Activated gamma-delta T cell treated with anti-CD3 and anti-CD28 coated beads, Interleukin-2, amount 50 U/mL, for 16 hours (primary cell): ENCODE data around the gene CATSPERB.
"Not testable (repeated sequence)": the region's sequence is repeated elsewhere in the genome, so short reads cannot be mapped to it uniquely, and the experiment has no call there.

Experiments
- DNase-seq: peaks from one replicate; pipeline ENCODE4 v3.0.0-alpha.2; 2020; ENCODE audit warnings: low read depth

The CATSPERB gene

GRCh38 chr14:91731986-91732385 lies at the start of gene CATSPERB:
TSS of gene CATSPERB (minus strand) at chr14:91732086. CDS start at chr14:91729479, 2,607 bp downstream.
- no peak for DNase-seq

DNA sequence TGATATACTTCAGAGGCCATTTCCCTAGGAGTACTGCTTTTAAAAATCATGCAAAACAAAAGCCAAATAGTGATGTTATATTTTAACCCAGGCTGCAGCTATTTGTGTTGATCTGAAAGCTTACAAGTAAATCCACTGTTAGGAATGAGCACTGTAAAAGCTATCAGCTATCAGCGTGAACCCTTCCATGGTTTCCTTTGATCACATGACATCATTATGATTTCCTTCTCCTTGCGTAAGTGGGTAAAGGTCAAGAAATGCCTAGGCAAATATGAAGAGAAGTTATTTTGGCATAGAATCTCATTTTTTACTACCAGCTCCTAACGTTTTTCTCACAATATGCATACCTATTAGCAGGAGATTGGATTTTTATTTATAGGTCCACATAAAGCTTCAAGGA lies 48.6 kb upstream of the CATSPERB start:
- no peak for DNase-seq

- DNase-seq, result no peak
These were observed 46.3 kb upstream of the CATSPERB start for GRCh38 chr14:91778217-91778616.

DNA sequence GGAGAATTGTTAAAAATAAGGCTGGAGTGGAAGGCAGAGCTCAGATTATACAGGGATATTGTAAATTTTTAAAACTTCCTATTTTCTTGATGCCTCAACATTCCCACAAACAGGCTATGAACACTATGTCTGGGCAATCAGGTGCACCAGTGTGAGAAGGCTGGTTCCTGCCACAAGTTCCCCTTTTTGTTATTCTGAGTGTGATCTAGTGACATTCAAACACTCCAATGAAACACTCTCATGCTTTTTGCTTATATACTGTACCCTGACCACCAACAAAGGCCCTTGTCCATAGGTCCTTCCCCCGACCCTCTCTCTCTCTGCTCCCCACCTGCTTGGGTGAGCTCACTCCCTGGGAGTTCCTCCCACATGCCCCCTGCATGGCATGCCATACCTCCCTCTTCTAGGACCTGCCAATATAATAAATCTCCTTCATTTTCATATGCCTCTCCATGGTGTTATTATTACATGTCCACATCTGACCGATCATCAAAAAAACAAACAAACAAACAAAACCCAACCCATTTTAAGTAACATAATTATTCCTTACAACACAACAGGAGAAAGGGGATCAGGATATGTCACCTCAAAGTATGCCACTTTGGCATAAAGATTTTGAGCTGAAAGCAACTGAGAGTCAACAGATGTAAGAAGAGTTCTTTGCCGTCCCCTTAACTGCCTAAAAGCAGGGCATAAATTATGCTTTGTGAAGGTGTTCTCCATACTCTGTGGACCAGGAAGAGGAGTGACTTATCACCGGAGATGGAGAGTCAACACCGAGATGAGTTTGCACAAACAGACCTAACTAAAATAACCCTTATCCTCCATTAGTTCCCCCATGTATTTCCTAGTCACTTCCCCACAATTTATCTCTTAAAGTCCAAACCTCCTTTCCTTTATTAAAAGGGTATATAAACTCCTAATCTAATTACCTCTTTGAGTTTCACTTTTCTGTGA lies 42.5 kb upstream of the CATSPERB start:
- DNase-seq, result no peak

DNA sequence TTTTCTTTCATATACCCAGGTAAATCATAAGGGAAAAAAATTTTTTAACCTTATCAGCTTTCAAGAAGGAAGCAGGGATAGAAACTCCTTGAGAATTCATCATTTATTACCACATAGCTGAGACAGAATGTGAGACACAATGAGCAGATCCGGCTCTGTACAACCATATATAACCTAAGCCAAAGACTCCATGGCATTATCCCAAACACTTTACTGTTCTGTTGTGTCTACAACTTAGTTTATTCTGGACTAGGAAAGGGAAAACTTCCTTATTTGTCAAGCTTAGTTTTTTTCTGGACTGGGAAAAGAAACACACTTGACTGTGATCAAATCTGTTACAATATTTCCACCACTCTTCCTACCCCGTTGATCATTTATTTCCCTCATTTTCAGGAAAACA lies 38.3 kb upstream of the CATSPERB start:
- no peak for DNase-seq

DNA sequence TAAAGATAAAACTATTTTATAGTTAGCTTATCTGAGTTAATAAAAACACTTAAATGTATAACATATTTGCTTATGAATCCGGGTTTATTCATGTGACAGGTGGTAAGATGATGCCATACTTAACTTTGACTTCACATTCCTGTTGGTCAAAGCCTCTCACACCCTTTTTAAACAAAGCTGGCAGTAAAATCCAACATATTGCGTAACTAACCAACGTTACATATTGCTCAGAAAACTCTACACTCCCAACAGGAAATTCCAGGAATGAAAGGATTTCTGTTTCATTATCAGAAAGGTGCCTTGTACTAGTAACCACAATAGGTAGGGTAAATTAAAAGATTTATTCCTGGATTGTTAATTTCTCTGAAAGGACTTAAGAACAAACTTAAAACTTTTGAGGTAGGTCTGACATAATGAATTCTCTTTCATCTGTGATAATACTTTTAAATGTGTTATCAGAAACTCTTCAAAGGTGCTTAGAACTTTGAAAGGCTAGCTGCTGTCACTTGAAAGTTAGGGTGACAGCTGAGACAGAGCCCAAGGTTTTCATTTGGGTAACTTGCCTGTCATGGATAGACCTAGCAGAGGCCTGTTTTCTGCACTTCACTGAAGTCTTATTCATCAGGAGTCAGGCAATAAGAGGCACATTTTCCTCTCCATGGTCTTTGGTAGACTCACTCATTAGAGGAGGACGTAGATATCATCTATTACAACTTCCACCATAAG lies 23.8 kb upstream of the CATSPERB start:
- DNase-seq, result no peak

DNA sequence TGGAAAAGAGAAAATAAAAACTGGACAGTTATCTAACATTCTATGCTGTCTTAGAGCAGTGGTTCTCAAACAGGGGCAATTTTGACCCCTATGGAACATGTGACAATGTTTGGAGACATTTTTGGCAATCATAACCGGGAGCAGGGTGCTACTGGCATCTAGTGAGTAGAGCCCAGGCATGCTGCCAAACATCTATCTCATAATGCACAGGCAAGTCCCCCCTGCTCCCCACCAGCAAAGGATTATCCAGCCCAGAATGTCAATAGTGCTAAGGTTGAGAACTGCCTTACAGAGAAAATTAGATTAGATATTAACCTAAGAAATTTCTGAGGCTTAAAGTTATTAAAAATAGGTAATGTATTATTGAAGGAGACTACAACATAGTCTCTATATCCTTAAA lies 22.9 kb upstream of the CATSPERB start:
- DNase-seq, result no peak

- no peak for DNase-seq
These were observed 22.3 kb upstream of the CATSPERB start for GRCh38 chr14:91754185-91754584.

DNA sequence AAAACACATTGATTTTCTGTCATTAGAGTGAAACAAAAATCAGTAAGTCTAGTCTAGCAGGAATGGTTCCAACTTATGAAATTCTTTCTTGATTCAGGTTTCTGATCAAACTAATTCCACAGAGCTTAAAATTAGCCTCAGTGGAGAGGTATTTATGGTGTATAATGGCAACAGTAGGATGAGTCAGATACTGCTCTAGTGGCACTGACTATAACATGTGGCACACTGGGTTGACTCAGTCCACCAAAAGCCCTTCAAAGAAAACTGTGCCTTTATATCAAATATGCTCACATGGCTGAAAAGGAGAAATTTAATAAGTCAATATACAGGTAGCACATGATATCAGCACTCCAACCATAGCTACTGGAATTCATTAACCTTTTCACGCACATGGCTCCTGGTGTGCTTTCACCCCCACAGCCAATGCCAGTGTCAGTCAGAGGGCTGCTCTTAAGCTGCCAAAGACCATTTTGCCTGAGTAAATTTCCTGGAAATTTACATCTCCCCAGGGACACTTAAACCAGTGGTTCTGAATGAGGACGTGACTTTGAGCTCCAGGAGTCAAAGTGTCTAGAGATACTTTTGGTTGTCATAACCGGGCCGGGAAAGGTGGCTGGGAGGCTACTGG lies 21.7 kb upstream of the CATSPERB start:
- DNase-seq, result no peak

GRCh38 chr14:91752961-91753360 lies 21.1 kb upstream of the CATSPERB start:
- DNase-seq, result no peak

DNA sequence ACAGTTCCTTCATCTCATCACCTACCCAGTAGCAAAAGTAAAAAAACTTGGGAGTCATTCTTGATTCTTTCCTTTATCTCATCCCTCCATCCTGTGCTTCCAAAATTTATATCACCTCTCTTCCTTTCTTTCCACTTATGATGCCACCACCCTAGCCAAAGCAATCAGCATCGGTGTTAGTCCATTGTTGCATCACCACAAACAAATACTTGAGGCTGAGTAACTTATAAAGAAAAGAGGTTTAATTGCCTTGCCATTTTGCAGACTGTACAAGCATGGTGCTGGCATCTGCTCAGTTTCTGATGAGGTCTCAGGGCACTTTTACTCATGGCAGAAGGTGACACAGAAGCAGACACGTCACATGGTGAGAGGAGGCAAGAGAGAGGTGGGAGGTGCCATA lies 19.8 kb upstream of the CATSPERB start:
- no peak for DNase-seq

DNA sequence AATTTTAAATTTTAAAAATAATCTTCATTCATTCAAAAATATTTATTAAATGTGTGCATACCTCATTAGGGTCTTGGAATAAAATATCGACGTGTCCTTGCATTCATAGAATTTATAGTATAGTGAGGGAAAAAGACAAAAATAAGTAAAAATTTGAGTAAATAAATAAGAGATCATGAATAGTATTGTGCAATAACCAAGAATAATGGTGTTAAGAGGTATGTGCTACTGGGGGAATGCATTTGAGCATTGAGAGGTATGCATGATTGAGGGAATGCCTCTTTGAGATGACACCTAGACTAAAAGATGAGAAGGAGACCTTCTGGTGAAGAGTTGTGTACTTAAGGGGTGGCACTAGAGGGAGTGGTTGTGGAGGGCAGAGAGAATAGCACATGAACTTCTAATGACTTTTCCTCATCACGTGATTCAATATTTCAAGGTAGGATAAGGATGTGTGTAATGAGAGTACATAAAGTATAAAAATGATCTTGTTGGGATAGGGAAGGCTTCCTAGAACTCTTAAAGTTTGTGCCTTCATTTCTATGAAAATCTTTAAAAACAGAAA lies 18.8 kb upstream of the CATSPERB start:
- no peak for DNase-seq

DNA sequence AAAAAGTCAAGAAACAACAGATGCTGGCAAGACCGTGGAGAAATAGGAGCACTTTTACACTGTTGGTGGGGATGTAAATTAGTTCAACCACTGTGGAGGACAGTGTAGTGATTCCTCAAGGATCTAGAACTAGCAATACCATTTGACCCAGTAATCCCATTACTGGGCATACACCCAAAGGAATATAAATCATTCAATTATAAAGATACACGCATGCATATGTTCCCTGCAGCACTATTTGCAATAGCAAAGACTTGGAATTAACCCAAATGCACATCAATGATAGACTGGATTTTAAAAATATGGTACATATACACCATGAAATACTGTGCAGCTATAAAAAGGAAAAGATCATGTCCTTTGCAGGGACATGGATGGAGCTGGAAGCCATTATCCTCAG lies 18.0 kb upstream of the CATSPERB start:
- no peak for DNase-seq

- DNase-seq, result no peak
These were observed 16.2 kb upstream of the CATSPERB start for GRCh38 chr14:91748049-91748448.

DNA sequence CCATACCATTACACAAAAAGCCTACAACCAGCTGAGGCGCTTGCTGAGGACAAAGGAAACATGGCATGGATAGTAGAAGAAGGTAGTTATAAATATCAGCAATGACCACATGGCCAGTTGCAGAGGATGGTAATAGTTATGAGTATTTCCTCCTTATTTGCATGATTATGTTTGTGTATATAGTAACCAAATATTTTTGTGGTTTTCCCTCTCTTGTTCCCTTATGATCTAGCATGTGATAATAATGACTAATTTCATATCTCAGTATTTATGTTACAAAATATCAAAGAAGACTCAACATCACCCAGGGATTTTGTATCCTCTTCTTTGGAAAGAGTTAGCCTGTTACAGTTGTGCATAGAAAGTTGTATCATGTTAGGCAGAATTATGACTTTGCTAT lies 13.5 kb upstream of the CATSPERB start:
- DNase-seq, result no peak

DNA sequence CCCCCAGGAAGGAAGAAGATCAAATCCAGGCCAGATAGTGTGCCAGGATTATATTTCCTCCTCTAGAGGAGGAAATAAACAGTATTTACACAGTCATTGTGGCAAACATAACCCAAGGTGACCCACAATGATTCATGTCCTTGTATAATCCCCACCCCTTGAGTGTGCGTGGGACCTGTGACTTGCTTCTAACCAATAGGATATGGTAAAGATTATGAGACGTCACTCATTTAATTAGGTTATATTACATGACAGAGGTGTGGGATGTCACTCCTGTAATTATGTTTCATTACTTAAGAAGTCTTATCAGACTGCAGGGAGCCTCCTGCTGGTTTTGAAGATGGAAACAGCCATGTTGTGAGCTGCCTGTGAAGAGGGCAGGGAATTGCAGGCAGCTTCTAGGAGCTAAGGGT lies 12.2 kb upstream of the CATSPERB start:
- DNase-seq, result no peak

GRCh38 chr14:91743305-91743653 lies 11.4 kb upstream of the CATSPERB start:
- DNase-seq, result no peak

DNA sequence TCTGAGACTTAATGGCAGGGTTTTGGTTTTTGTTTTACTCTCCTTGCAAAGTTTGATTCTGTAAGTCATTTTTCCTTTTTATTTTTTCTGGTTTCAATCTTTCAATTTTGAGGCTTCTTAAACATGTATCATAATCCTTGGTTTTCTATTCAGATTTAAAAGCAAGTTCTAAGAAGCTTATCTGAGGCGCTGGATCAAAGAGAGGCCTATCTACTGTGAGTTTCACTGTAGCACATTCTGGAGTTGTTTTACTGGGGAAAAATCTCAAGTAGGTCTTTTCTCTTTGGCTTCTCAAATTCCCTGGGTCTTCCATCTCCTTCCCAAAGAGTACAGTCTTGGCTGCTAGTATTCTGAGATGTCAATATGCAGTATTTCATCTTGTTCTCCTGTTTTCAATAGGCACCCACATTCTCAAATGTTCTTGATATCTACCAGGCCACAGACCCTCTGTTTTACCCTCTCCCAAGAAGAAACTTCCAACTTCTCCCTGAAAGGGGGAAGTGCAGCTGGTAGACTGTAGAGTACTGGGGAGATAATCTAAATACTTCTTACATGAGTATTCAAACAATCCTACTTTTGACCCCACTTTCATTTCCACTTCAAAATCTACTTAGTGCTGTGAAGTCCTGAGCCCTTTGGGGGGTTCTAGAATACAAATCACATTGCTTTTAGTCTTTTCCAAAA lies 10.9 kb upstream of the CATSPERB start:
- no peak for DNase-seq

- DNase-seq, result not testable (repeated sequence)
These were observed 8.0 kb upstream of the CATSPERB start for GRCh38 chr14:91739867-91740266.

- DNase-seq, result no peak
These were observed 5.7 kb upstream of the CATSPERB start for GRCh38 chr14:91737619-91738018.

- no peak for DNase-seq
These were observed 1.1 kb upstream of the CATSPERB start for GRCh38 chr14:91732859-91733477.
